GM18861 (cell line): ENCODE measurements around the gene MSI2.
A peak's percentile ranks its signal among the peaks of the same experiment; 100 is the strongest.
"Not testable (repeated sequence)": the region's sequence is repeated elsewhere in the genome, so short reads cannot be mapped to it uniquely, and the experiment has no call there.

Source experiments
- ATAC-seq: cut with Tn5 transposase; IDR thresholded peaks from one replicate; pipeline ENCODE4 v1.9.1; 2021; ENCODE audit not compliant: unreplicated experiment

Gene MSI2

DNA sequence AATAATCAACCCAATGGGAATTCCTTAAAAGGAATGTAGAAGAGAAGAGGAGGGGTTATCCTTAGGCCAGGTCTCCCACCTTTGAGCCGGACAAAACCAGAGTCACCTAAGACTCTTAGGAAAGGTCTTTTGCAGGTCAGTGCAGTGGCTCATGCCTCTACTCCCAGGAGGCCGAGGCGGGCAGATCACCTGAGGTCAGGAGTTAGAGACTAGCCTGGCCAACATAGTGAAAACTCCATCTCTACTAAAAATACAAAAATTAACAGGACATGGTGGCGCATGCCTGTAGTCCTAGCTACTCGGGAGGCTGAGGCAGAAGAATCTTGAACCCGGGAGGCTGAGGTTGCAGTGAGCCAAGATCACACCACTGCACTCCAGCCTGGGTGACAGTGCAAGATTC, 365.5 kb downstream of the MSI2 start:
- not testable (repeated sequence) for ATAC-seq

DNA sequence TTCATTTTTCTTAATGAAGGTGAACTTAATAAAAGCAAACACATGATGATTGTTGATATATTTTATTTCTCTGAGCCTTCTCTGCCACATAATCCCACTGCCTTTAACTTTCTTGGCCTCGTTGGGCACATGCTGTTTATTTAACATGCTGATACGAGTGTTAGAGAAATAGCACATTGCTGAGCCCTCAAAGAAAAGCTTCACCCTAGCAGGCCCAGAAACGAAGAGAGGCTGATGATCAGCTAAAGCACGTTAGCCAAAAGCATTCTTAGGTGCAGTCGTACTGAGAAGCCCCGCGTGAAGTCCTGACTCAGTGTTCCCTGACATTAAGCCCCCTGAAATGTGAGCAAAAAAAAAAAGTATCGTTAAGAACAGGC, 366.0 kb downstream of the MSI2 start:
- ATAC-seq: no peak

GRCh38 chr17:57622683-57623433, 366.5 kb downstream of the MSI2 start:
- peak; percentile 56 for ATAC-seq

GRCh38 chr17:57623620-57624019, 367.3 kb downstream of the MSI2 start:
- no peak for ATAC-seq

DNA sequence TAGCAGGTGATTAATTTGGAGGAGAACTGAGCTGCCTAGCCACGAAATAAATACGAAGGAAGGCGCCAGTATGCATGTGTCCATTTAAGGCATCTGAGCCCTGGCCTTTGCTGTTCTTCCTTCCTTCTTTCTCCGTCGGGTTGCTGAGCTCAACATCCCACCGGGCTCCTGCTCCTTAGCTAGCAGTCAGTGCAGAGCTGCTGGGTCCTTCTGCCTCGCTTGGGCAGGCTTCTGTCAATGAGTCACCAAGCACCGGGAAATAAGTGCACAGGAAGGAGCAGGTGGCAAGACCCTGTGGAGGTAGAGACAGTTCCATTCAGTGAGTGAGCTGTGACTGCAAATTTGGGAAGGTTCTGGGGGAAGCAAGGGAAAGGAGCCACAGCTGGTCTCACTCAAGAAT, 368.1 kb downstream of the MSI2 start:
- ATAC-seq: peak; percentile 31

DNA sequence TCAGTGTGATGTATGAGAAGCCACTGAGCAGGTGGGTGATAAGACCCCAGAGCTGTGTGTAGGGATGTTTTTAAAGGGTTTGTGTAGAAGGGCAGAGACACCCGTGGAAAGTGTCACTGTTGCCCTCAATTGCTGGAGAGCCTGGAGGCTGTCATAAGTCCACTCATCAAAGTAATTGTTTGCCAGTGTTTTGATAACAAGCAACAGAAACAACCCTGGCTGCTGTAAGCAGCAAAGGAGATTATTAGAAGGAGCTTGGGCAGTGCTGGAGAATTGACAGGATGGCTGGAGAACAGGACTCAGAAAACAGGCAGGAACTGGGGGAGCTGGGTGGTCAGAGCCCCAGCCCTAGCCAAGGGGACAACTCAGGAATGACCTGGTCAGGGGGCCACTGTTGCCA, 369.2 kb downstream of the MSI2 start:
- ATAC-seq: no peak

DNA sequence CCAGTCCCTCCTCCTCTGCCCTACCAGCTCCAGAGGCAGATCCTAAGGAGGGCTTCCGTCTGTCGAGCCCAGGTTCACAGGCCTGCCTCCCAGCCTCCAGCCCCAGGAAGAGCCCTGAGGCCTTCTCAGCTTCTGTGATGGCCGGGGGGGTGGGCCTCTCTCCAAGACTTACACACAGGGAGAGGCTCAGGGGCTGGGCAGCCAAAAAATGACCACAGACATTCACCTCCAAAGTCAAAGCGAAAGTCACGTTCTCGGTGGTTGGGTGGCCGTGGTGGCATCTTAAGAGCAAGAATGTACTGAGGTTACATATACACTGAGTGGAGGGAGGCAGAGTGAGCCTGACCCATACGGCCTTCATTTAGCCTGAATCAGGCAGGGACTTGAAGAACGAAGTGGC, 369.6 kb downstream of the MSI2 start:
- ATAC-seq: peak; percentile 30

DNA sequence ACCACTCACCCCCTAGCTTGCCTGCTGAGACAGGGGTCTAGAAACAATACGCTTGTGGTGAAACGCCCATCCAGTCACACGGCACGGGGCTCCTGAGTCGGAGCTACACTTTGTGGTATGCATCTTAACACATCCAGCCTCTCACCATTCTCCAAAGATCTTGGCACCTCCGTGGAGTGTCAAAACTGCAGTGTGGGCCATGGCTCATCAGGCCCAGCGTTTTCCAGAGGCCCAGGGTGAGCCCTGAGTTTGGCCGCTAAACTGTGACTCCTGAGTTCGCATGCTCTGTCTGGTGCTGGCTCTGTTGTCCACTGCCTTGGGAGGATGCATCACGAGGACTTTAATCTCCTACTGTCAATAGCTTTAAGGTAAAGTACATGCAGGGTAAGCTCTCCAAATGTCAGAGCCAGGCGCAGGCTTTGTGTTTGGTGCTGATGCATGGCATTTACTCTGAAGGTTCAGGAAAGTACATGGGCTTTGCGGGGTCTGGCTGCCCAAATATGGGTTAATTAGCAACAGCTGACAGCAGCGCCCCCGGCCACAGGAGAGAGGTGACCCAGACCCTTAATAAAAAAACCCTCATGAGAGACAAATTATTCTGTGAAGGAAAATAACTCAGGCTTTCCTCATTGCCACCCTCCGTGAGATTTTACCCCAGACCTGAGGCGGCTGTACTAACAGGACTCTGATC, 370.3 kb downstream of the MSI2 start:
- ATAC-seq: no peak

- ATAC-seq: no peak
Measured at GRCh38 chr17:57627591-57627990, 371.3 kb downstream of the MSI2 start.

- no peak for ATAC-seq
Measured at GRCh38 chr17:57628421-57628820, 372.1 kb downstream of the MSI2 start.

GRCh38 chr17:57629470-57629869, 373.1 kb downstream of the MSI2 start:
- peak; percentile 66 for ATAC-seq

GRCh38 chr17:57629886-57630285, 373.6 kb downstream of the MSI2 start:
- ATAC-seq: no peak

GRCh38 chr17:57630736-57631135, 374.4 kb downstream of the MSI2 start:
- ATAC-seq: no peak

GRCh38 chr17:57631871-57632270, 375.5 kb downstream of the MSI2 start:
- no peak for ATAC-seq

GRCh38 chr17:57632294-57632693, 376.0 kb downstream of the MSI2 start:
- no peak for ATAC-seq

GRCh38 chr17:57633236-57633635, 376.9 kb downstream of the MSI2 start:
- ATAC-seq: no peak

GRCh38 chr17:57634713-57635465, 378.6 kb downstream of the MSI2 start:
- no peak for ATAC-seq

- no peak for ATAC-seq
Measured at GRCh38 chr17:57636274-57636673, 380.0 kb downstream of the MSI2 start.

DNA sequence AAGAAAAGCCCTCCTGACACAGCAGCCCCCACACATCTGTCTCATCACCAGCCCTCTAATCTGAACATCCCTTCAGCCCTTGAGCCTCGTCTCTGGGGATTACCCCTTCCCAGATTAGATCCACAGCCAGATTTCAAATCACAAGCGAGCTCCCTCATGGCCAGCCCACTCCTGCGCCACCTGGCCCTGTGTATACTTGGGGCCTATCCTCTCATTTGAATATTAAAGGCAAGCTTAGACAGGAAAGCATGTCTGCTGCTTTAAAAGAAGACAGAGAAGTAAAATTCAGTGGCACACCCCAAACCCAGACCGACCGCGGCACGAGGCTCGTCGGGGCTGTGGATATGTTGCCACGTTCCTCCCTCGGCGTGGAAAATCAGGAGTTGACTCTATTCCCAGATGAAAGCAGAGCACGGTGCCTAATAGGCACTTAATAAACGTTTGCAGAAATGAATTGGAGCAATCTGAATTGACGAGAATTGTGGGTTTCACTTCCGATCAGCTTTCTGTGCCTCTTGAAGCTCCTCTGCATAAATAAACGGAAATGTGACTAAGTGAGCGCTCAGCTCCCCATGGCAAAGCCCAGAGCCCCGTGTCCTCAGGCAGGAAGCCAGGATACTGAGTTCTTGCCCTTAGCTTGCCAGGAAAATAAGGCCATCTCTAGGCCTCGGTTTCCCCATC, 380.8 kb downstream of the MSI2 start:
- ATAC-seq: no peak

- ATAC-seq: no peak
Measured at GRCh38 chr17:57637666-57638010, 381.3 kb downstream of the MSI2 start.

GRCh38 chr17:57638284-57638683, 382.0 kb downstream of the MSI2 start:
- ATAC-seq: no peak
